Measurements from ENCODE around the gene FGFR2. TPM values are rescaled to one million over a fixed set of nuclear protein-coding genes. Genes with fewer than 3 reads are reported as not detected.

FGFR2 gene
- total and polyA plus RNA-seq, 9 of the 15 experiments (the other 6 are each of a cell fraction or from before 2014, with no cell fraction given): 0.20 TPM; not detected in 8

DNA sequence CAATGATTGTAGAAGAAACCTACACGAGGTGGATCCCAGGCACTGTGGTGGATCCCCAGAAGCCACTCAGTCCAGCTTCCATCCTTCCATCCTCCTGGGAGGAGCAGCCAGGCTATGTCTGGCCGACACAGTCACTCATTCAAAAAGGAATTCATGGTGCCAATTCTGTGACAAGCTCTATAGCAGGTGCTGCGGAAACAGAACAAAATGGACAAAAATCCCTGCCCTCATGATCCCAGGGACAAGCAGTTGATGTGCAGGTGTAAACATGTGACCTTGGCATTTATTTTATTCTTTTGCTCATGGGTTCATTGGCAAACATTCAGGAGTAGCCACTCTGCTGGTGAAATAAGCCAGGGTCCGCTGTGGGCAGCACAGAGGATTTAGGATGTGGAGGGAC, 49.2 kb upstream of the FGFR2 start:
- H3K9me1 ChIP-seq (ENCODE audit: control insufficient read depth, insufficient read depth, low read length): no peaks in the 10 kb centered on the region
- no peak overlapping the region for H3K9ac ChIP-seq (ENCODE audit: insufficient read depth in 1 of 2, low read depth in 2 of 2, low read length in 2 of 2)
- no peaks in the 10 kb centered on the region for H4K20me1 ChIP-seq (replicated peaks; ENCODE audit: control insufficient read depth, insufficient read depth, low read length)
- H3K79me2 ChIP-seq (ENCODE audit: control insufficient read depth, insufficient read depth, low read length): no peaks in the 10 kb centered on the region
- H3K27me3 ChIP-seq (ENCODE audit: control insufficient read depth in 2 of 2, insufficient read depth in 2 of 2, low read length in 2 of 2): peaks cover 0 to 6% of the 10 kb centered on the region in 2 experiments; a peak in 1 of 5 replicates
- no peaks in the 10 kb centered on the region for H3K9me3 ChIP-seq (replicated peaks; ENCODE audit: control insufficient read depth, insufficient read depth, low read depth, low read length)
- ATAC-seq: no peak
- no peak for TF ChIP-seq MAFG (tag; conservative IDR thresholded peaks at IDR 0.05)
- no peak for TF ChIP-seq ILK (tag; IDR thresholded peaks at IDR 0.05; ENCODE audit: borderline replicate concordance, low read depth)
- TF ChIP-seq SMC3 (conservative IDR thresholded peaks at IDR 0.05; ENCODE audit: insufficient read depth, low read depth, low read length): no peak
- TF ChIP-seq, protein P1, sequence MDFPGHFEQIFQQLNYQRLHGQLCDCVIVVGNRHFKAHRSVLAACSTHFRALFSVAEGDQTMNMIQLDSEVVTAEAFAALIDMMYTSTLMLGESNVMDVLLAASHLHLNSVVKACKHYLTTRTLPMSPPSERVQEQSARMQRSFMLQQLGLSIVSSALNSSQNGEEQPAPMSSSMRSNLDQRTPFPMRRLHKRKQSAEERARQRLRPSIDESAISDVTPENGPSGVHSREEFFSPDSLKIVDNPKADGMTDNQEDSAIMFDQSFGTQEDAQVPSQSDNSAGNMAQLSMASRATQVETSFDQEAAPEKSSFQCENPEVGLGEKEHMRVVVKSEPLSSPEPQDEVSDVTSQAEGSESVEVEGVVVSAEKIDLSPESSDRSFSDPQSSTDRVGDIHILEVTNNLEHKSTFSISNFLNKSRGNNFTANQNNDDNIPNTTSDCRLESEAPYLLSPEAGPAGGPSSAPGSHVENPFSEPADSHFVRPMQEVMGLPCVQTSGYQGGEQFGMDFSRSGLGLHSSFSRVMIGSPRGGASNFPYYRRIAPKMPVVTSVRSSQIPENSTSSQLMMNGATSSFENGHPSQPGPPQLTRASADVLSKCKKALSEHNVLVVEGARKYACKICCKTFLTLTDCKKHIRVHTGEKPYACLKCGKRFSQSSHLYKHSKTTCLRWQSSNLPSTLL (IDR thresholded peaks at IDR 0.05): no peak
- no peak for TF ChIP-seq NCOA4 (IDR thresholded peaks at IDR 0.05; ENCODE audit: partially characterized antibody)
- no peak for TF ChIP-seq BRD9 (IDR thresholded peaks at IDR 0.05; ENCODE audit: low read depth, partially characterized antibody)
- CTCF ChIA-PET (ENCODE audit: low intra/inter-chr PET ratio): no interaction called here
- BruUV-seq (replicated peaks): no TSS peak
- no peaks in the 10 kb centered on the region for H3K36me3 ChIP-seq (ENCODE audit: control insufficient read depth, insufficient read depth, low read length)
- no peak for DNase-seq (ENCODE audit: extremely low read depth in 1 of 4, low spot score in 3 of 4)
- intact Hi-C loops (cut with micrococcal nuclease): no loop called here
- no peak overlapping the region for H3K4me2 ChIP-seq (ENCODE audit: insufficient read depth, low read length)
- POLR2A ChIA-PET: no interaction called here
- no peak overlapping the region for H3K4me3 ChIP-seq
- in situ Hi-C loops (cut with MboI): no loop called here
- 5% methylated on average over 4 of the region's 4 CpGs for WGBS (ENCODE audit: insufficient coverage, low coverage, missing lambda C conversion rate)
- H3K4me1 ChIP-seq (replicated peaks in 1 of 2; ENCODE audit: control insufficient read depth in 2 of 2, insufficient read depth in 2 of 2, low read length in 2 of 2): no peaks in the 10 kb centered on the region
- no peak overlapping the region for H3K27ac ChIP-seq (ENCODE audit: extremely low read depth, low read depth, low read length)
- FAIRE-seq: no peak
- H2AFZ ChIP-seq (ENCODE audit: low read depth, low read length): no peak overlapping the region
